D721Med (cell line): ENCODE measurements around the gene ADAMTS17.

Experiments
- DNase-seq: peaks from one replicate; pipeline ENCODE4 v3.0.0; 2011; ENCODE audit warnings: low spot score; ENCODE audit not compliant: insufficient read length
- FAIRE-seq: peaks from 2 replicates; lab custom pipeline; 2011; peaks lifted over from hg19 to GRCh38; lab: Jason Lieb, UNC
- TF ChIP-seq, protein P1 (sequence below): IDR thresholded peaks from 2 replicates; pipeline ENCODE4 v1.5.1; 2012; ENCODE audit warnings: mild to moderate bottlenecking, control low read depth; ENCODE audit not compliant: insufficient read depth; ENCODE audit errors: missing control alignments

ADAMTS17 gene

DNA sequence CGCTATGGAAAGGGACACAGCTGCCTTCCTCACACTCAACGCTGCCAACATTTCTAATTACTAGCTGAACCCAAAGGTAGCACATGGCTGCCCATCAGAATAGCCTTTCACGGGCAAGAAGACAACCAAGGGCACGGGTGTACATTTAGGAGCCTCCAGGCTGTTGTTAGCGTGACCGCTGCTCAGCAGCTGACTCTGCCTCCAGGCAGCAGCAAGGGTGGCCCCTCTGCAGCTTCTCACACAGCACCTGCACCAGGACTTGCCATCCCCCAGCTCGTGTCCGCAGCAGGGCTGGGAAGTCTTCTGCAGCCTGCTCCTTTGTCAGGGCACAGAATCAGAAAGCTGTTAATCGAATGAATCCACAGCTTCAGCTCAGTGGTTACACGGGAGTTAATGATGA is 146.8 kb downstream of the ADAMTS17 start:
- FAIRE-seq = no peak
- DNase-seq = no peak

DNA sequence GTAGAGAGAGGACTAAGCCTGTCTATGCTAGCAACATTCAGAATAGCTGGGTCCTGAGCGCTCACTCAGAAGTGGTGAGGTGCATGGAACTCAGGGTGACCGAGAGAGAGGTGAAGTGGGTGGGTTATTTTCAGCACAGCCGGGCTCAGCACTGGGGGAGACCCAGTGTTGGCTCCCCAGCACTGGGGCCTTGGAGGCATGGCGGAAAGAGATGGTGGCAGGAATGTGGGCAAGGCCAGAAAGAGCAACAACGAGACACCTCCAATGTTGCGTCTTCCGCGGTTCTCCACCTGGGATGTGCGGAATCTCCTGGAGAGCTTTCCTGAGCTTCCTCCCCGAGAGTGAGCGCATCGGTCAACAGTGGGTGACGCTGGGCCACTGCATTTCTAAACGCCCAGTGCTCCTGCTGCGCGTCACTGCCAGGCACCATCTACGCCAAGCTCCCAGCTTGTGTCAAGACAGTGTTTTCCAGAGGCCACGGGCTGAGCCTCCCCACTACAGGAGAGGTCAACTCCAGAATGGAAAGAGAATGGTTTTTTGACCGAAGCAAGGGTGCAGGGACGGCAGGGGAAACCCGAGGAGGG is 148.4 kb downstream of the ADAMTS17 start:
- TF ChIP-seq, protein P1, sequence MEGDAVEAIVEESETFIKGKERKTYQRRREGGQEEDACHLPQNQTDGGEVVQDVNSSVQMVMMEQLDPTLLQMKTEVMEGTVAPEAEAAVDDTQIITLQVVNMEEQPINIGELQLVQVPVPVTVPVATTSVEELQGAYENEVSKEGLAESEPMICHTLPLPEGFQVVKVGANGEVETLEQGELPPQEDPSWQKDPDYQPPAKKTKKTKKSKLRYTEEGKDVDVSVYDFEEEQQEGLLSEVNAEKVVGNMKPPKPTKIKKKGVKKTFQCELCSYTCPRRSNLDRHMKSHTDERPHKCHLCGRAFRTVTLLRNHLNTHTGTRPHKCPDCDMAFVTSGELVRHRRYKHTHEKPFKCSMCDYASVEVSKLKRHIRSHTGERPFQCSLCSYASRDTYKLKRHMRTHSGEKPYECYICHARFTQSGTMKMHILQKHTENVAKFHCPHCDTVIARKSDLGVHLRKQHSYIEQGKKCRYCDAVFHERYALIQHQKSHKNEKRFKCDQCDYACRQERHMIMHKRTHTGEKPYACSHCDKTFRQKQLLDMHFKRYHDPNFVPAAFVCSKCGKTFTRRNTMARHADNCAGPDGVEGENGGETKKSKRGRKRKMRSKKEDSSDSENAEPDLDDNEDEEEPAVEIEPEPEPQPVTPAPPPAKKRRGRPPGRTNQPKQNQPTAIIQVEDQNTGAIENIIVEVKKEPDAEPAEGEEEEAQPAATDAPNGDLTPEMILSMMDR = no peak
- DNase-seq (no peak), FAIRE-seq (no peak)

More for the DNA sequence above, 146.8 kb downstream of the ADAMTS17 start:
- TF ChIP-seq, protein P1 = no peak

DNA sequence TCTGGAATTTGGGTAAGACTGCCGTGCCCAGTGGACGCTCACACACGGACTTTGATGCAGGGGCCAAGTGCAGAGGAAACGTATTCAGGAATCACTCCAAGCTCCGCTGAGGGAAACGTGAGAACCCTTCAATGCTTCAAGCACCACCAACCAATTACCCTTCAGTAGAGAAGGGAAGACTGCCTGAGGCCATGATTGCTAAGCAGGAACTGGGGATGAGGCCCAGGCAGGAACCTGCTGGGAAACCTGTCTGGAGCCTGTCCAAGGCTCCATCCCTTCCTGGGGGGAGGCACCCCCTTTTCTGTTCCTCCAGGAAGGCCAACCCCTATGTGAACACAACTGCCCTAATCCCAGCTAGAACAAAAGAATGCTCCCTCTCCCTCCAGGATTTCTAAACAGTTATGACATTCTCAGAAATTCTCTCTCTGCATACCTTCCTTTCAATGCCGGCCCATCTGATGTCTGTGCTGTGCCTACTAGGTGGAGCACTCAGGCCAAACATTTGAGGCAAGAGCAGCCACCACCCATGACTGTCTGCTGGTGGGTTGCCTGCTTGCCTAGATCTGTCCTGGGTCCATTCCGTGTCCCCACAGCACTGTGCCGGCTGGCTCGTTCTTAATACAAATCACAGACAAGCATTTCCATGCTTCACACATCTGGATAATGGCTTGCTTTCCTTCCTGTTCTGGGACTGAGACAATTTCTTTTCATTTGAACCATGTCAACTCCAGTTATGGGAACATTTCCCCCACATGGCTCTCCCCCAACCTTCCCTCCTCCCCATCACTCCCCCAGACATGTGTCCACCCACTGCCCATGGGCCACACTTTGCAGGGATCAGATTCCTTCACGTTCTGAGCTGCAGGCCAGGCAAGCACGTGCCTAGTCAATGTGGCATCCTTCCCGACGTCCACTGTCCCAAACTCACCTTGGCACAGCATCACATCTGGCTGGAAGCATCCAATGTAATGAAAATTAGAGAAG is 149.4 kb downstream of the ADAMTS17 start:
- TF ChIP-seq, protein P1 = no peak
- FAIRE-seq (no peak), DNase-seq (no peak)

DNA sequence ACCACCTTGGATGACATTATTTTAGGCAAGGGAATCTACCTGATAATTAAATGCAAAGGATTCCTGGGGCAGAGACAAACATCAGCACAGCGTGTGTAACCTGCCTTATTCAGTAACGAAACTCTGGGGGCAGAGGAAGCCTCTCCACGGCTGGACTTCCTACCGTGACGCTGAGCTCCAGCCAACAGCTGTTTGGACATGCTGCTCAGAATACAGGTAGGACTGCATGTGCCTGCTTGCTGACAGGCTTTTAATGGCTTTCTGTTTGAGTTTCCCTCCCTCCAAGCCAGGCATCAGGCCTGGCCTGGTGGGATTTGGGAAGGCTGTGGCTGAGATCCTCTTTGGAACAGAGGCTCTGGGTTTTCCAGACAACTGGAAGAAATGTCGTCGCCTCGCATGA is 150.6 kb downstream of the ADAMTS17 start:
- FAIRE-seq = no peak
- TF ChIP-seq, protein P1 = no peak
- DNase-seq = no peak

DNA sequence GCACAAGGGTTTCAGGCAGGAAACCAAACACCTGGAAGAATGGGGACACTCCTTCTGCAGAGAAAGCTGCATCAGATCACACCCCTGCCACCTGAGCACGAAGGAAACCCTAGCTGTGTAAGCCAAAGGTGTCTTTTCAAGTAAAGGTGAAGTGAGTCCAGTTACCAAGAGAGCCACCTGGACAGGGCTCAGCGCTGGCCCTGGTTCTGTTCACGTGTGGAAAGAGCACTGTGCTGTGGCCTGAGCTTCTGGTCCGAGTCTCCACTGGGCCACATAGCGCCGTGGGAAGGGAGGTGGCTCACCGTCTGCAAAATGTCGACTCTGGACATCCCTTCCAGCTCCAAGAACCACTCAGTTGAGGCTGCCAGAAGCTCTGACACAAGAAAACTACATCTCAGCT is 151.1 kb downstream of the ADAMTS17 start:
- no peak for DNase-seq
- no peak for FAIRE-seq
- TF ChIP-seq, protein P1 = no peak

DNA sequence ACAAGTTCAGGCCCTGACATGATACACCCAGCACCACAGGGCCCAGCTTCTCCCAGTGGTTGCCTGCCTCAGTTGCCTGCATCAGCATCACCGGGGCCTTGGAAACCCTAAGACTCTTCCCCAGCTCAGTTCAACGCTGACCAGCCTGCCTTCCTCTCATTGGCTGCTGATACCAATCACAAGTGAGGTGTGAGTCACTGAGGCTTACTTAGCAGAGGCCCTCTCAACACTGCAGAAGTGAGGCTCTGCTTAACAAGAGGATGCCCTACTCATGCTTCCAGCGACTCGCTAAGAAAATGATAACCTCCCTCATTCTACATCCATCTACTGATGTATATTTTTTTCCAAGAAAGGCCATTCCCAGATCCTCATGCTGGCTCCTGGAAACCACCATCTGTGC is 151.9 kb downstream of the ADAMTS17 start:
- TF ChIP-seq, protein P1 = no peak
- no peak for DNase-seq
- no peak for FAIRE-seq

DNA sequence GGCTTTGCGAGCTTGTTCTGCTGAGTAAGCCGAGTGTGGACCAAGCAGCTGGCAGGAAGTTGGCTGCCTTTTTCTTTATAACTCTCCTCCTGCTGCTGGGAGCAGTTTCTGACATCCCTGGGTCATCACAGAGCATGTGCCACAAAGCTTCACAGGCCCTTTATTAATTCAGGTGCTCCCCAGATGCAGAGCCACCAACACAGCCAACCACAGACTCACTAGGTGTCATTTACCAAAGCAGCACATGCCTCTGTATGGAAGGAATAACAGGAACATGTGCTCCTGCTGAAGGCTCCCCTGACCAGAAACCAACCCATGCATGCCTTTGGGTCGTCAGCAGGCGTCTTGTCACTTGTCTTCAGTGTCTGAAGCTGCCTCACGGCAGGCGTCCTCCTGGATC is 152.5 kb downstream of the ADAMTS17 start:
- DNase-seq = no peak
- TF ChIP-seq, protein P1 = no peak
- no peak for FAIRE-seq
